Measurements from ENCODE around the gene BBS9.

GRCh38 chr7:33425929-33426678, 296.7 kb downstream of the BBS9 start:
- TF ChIP-seq MAX (IDR thresholded peaks at IDR 0.05; ENCODE audit: insufficient read depth, insufficient read length) (no peak), EZH2 (IDR thresholded peaks at IDR 0.05; ENCODE audit: borderline replicate concordance, low read depth, low read length, severe bottlenecking) (no peak), POLR2AphosphoS5 (IDR thresholded peaks at IDR 0.05; ENCODE audit: insufficient read depth, low read depth, low read length) (no peak), CTCF (IDR thresholded peaks at IDR 0.05; ENCODE audit: extremely low read depth in 1 of 2, insufficient read depth in 1 of 2, low read depth in 1 of 2, low read length in 2 of 2) (no peak), POLR2A (IDR thresholded peaks at IDR 0.05; ENCODE audit: low read depth, low read length) (no peak)

Data from endothelial cell of umbilical vein (primary cell).